Omental fat pad (tissue), 4 donors: ENCODE data around the gene BCS1L. TPM values are rescaled to one million over a fixed set of nuclear protein-coding genes. Genes with fewer than 3 reads are reported as not detected.

Experiments
- ATAC-seq: fragments of 150-250 bp; one replicate; pipeline ENCODE4 v1.9.1; 2016; ENCODE audit warnings: mild to moderate bottlenecking, moderate library complexity; ENCODE audit not compliant: low FRiP score
- DNase-seq: peaks from one replicate; pipeline ENCODE4 v3.0.0-alpha.2; 2019; ENCODE audit warnings: low spot score
- total RNA-seq, 4 donors: library from RNA; depleted of rRNA; stranded (reverse); fragments of >200 nt; gene quantifications; one replicate each; pipeline ENCODE4 v1.1.0, GENCODE V29; 2016
- TF ChIP-seq, protein P1 (sequence below), 3 donors: fragments of 450-650 bp; IDR thresholded peaks; one replicate each; pipeline ENCODE4 v1.5.1; 2016 to 2017; ENCODE audit warnings: antibody characterized with exemption in 3 of 3, mild to moderate bottlenecking in 3 of 3, moderate library complexity in 2 of 3

Gene BCS1L
- total RNA-seq, 4 donors from 2014 or later, result 19.3 to 40.0 (median 20.3) TPM

- no peak for ATAC-seq
- TF ChIP-seq, protein P1, sequence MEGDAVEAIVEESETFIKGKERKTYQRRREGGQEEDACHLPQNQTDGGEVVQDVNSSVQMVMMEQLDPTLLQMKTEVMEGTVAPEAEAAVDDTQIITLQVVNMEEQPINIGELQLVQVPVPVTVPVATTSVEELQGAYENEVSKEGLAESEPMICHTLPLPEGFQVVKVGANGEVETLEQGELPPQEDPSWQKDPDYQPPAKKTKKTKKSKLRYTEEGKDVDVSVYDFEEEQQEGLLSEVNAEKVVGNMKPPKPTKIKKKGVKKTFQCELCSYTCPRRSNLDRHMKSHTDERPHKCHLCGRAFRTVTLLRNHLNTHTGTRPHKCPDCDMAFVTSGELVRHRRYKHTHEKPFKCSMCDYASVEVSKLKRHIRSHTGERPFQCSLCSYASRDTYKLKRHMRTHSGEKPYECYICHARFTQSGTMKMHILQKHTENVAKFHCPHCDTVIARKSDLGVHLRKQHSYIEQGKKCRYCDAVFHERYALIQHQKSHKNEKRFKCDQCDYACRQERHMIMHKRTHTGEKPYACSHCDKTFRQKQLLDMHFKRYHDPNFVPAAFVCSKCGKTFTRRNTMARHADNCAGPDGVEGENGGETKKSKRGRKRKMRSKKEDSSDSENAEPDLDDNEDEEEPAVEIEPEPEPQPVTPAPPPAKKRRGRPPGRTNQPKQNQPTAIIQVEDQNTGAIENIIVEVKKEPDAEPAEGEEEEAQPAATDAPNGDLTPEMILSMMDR (IDR thresholded peaks at IDR 0.05), result no peak
- no peak for DNase-seq
These were observed 15.7 kb upstream of the BCS1L start for GRCh38 chr2:218643751-218644310.

DNA sequence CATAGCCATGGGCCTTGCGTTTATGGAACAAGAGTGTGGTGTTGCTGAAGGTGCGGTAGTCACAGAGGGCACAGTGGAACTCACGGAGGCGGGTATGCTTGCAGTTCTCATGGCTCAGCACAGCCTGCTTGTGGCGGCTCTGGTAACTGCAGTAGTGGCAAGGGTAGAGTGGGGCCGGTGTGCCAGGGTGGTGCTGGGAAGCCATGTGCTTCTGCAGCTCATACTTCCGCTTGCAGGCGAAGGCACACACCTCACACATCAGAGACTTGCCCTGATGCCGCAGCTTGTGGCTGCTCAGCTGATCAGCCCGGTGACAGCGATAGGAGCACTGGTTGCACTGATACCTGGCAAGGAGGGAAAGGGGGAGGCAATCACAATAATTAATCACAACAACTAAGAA, 14.8 kb upstream of the BCS1L start:
- ATAC-seq (no peak), DNase-seq (no peak)
- TF ChIP-seq, protein P1 (IDR thresholded peaks at IDR 0.05), result no peak

GRCh38 chr2:218645126-218645525, 14.4 kb upstream of the BCS1L start:
- DNase-seq (no peak), ATAC-seq (no peak)
- TF ChIP-seq, protein P1 (IDR thresholded peaks at IDR 0.05), result no peak

- TF ChIP-seq, protein P1 (IDR thresholded peaks at IDR 0.05), result peak in 2 of 3 donors; percentile 14 to 53
- DNase-seq (no peak), ATAC-seq (no peak)
These were observed 11.2 kb upstream of the BCS1L start for GRCh38 chr2:218648088-218648786.

GRCh38 chr2:218648787-218649100, 10.7 kb upstream of the BCS1L start:
- no peak for ATAC-seq
- TF ChIP-seq, protein P1 (IDR thresholded peaks at IDR 0.05), result no peak

GRCh38 chr2:218655751-218656150, 3.7 kb upstream of the BCS1L start:
- TF ChIP-seq, protein P1 (IDR thresholded peaks at IDR 0.05), result no peak
- DNase-seq, result no peak
- no peak for ATAC-seq

More at GRCh38 chr2:218648787-218649100, 10.7 kb upstream of the BCS1L start:
- no peak for DNase-seq

GRCh38 chr2:218658671-218659257, 719 bp upstream of the BCS1L start:
- ATAC-seq (peak; percentile 25), DNase-seq (no peak)
- TF ChIP-seq, protein P1 (IDR thresholded peaks at IDR 0.05), result no peak
